ENCODE measurements around the gene GNAI3.

GNAI3 gene

DNA sequence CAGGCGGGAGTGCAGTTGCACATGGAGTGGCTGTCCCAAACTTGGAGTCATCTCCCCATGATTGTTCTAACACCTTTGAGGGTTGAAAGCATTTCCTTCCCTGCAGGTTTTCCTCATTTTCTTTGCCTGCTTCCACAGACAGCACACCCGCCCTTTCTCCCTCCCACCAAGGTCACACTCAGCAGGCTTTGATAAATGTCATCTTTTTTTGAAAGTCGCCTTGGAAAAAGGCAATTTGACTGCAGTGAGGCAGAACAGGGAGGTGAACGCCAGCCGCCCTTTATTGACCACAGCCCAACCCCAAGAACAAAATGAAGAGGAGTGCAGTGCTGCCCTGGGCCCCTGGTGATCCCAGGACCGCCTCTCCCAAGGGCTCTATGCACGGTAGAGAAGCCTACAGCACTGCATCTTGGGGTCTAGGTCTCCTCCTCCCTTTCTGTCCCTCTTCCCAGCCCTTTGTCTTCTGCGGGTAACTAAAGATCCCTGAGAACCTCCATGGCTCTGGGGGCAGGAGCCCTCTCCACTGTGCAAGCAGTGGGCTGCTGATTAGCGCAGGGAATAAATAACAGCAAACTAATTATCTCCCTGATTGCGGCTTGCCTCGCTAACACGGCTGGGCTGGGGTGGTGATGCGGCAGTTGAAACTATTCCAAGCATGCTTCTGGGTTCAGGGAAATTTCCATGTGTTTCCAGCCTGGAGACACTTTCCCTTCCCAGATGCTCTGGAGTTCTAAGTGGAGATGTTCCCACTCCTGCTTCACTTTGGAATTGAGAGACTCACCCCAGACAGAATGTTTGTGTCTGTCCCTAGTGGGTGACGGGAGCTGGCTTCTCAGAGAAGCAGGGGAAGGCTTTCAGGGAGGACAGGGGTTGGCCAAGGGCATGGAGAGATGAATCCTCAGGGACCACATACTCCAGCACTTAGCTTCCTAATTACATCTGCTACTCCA is 27.1 kb upstream of the GNAI3 start:
- H3K4me3 ChIP-seq (ENCODE audit: low read depth, low read length) = no peak overlapping the region
- TF ChIP-seq, protein P1, sequence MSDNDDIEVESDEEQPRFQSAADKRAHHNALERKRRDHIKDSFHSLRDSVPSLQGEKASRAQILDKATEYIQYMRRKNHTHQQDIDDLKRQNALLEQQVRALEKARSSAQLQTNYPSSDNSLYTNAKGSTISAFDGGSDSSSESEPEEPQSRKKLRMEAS (IDR thresholded peaks at IDR 0.05; ENCODE audit: low read depth, low read length) = no peak
- DNase-seq (ENCODE audit: low read depth) = no peak

DNA sequence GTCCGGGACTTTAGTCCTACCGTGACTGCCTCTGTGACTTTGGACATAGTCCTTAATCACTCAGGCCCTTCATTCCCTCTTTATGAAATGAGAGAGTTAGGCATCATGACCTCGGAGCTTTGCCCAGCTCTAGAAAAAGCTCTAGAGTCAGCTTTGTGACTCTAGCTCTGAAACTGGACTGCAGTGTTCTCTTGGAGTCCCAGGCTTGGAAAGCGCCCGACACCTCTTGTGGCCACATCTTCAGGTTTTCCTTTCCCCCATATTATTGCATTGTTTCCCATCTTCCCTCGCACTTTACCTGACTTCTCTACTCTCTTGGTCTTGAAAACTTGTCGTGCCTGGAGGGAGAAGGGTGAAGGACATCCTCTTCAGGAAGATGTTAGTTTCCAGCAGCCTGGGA is 26.4 kb upstream of the GNAI3 start:
- no peak overlapping the region for H3K4me3 ChIP-seq (ENCODE audit: low read depth, low read length)
- TF ChIP-seq, protein P1 (IDR thresholded peaks at IDR 0.05; ENCODE audit: low read depth, low read length) = no peak
- TF ChIP-seq POLR2A (IDR thresholded peaks at IDR 0.05; ENCODE audit: extremely low read depth, insufficient read length) = no peak
- no peak for TF ChIP-seq MYC (IDR thresholded peaks at IDR 0.05; ENCODE audit: low read depth, low read length)
- TF ChIP-seq, protein P2, sequence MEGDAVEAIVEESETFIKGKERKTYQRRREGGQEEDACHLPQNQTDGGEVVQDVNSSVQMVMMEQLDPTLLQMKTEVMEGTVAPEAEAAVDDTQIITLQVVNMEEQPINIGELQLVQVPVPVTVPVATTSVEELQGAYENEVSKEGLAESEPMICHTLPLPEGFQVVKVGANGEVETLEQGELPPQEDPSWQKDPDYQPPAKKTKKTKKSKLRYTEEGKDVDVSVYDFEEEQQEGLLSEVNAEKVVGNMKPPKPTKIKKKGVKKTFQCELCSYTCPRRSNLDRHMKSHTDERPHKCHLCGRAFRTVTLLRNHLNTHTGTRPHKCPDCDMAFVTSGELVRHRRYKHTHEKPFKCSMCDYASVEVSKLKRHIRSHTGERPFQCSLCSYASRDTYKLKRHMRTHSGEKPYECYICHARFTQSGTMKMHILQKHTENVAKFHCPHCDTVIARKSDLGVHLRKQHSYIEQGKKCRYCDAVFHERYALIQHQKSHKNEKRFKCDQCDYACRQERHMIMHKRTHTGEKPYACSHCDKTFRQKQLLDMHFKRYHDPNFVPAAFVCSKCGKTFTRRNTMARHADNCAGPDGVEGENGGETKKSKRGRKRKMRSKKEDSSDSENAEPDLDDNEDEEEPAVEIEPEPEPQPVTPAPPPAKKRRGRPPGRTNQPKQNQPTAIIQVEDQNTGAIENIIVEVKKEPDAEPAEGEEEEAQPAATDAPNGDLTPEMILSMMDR (IDR thresholded peaks at IDR 0.05; ENCODE audit: low read depth, low read length) = no peak
- DNase-seq (ENCODE audit: low read depth) = no peak

DNA sequence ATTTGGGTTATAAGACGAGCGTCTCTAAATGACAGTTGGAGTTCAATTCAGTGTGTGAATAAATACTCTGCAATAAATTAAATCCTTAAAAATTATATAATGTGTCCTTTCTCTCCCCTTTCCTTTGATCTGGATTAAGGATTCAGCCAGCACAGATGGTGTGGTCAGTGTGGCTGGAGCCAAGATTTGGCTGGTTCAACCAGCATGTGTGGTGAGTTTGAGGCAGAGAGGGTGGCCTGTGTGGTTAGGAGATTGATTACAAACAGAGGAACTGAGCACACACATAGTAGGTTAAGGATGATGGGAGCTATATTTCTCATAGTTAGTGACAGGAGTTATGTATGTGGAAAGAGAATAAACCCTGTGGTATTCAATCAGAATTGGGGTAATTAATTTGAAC is 24.7 kb upstream of the GNAI3 start:
- DNase-seq (ENCODE audit: low read depth) = no peak
- H3K4me3 ChIP-seq (ENCODE audit: low read depth, low read length) = no peak overlapping the region
- TF ChIP-seq, protein P1 (IDR thresholded peaks at IDR 0.05; ENCODE audit: low read depth, low read length) = no peak
- TF ChIP-seq MYC (IDR thresholded peaks at IDR 0.05; ENCODE audit: low read depth, low read length) (no peak), POLR2A (IDR thresholded peaks at IDR 0.05; ENCODE audit: extremely low read depth, insufficient read length) (no peak)
- TF ChIP-seq, protein P2 (IDR thresholded peaks at IDR 0.05; ENCODE audit: low read depth, low read length) = no peak

DNA sequence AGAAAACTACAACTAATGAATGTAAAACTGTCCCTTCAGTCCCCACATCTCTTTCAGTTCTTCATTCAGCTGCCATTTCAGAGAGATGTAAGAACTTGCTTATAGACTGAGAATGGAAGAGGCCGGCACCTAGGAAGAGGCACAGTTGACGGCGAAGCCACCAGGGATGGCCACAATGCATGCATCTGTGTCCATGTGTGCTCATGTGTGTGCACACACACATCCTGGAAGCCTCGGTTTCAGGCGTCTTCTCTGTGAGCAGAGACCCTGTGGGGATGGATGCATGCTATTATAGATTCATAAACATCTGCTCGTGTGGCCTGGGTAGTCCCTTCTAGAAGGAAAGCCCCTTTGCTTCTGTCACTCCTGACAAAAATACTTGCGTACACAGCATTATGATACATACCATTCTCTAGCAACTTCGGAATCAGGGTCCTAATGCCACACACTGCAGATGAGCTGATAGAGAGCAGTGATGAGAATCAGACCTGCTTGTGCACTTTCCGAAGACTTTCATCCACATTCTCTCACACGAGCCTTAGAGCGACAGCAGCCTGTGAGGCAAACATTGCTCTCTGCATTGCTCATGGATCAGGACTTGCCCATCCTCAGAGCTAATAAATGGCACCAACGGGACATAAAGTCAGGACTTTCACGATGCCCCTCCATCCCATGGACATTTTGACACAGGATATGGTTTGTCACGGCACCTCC is 21.2 kb upstream of the GNAI3 start:
- no peak for DNase-seq (ENCODE audit: low read depth)
- no peak overlapping the region for H3K4me3 ChIP-seq (ENCODE audit: low read depth, low read length)
- TF ChIP-seq, protein P1 (IDR thresholded peaks at IDR 0.05; ENCODE audit: low read depth, low read length) = no peak
- no peak for TF ChIP-seq MYC (IDR thresholded peaks at IDR 0.05; ENCODE audit: low read depth, low read length)
- TF ChIP-seq POLR2A (IDR thresholded peaks at IDR 0.05; ENCODE audit: extremely low read depth, insufficient read length) = no peak
- TF ChIP-seq, protein P2 (IDR thresholded peaks at IDR 0.05; ENCODE audit: low read depth, low read length) = no peak

DNA sequence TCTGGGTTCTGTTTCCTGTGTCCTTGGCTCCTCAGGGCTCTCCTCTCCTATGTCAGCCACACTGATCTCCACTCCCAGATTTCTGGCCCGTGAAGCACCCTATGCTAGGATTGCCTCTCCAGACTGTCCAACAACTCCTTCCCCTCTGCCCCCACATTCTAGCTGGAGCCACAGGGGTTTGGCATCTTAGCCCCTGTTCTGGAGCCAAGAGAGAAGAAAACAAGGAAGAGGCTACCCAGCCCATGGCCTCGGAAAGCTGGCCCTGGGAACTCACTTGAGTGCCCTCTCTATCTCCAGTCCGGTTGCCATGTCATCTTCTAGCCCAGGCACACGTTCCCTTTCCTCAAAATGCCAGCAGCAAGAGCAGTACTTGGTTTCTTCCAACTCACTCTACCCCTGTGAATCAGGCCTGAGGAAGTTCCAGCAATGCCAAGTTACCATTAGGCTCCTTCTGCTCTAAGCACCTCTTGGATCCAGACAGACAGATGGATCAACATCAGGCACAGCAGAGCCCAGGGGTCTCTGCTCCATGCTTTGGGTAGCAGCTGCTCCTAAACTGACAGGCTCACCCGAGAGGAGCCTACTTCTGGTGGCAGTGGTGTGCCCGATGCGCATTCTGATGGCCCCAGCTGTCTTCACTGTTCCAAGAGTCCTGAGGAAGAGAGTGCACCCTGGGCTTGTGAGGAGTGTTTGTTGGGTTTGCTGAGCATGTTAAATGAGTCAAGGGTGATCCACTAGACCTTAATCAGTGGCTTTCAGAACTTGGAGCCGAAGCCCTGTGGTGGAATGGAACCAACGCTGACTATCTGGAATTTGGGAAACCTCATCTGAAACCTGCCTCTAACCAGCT is 20.3 kb upstream of the GNAI3 start:
- no peak for TF ChIP-seq MYC (IDR thresholded peaks at IDR 0.05; ENCODE audit: low read depth, low read length)
- TF ChIP-seq POLR2A (IDR thresholded peaks at IDR 0.05; ENCODE audit: extremely low read depth, insufficient read length) = no peak
- TF ChIP-seq, protein P2 (IDR thresholded peaks at IDR 0.05; ENCODE audit: low read depth, low read length) = no peak
- TF ChIP-seq, protein P1 (IDR thresholded peaks at IDR 0.05; ENCODE audit: low read depth, low read length) = no peak
- no peak for DNase-seq (ENCODE audit: low read depth)
- no peak overlapping the region for H3K4me3 ChIP-seq (ENCODE audit: low read depth, low read length)
